Measurements from ENCODE around the gene CA5A. TPM values are rescaled to one million over a fixed set of nuclear protein-coding genes. Genes with fewer than 3 reads are reported as not detected.
"Not testable (repeated sequence)": the region's sequence is repeated elsewhere in the genome, so short reads cannot be mapped to it uniquely, and the experiment has no call there.

CA5A gene
- total and polyA plus RNA-seq, 11 donors = 0.08 to 0.44 (median 0.25) TPM; not detected in 8

- ATAC-seq (peak; percentile 93 to 96 (median 94)), DNase-seq (peak; percentile 84 to 94 (median 90))
- H3K9me3 ChIP-seq; intact Hi-C loops (cut with DNase I); H3K36me3 ChIP-seq; H3K27me3 ChIP-seq: not testable (repeated sequence)
- peak overlapping the region in 1 of 12 donors; percentile 15 for H3K4me3 ChIP-seq
- 23 to 43% (median 29%) methylated on average over 21 to 23 of the region's 23 CpGs for WGBS, 4 donors
- peaks cover 0 to 19% (median 8%) of the 10 kb centered on the region in 12 donors for H3K4me1 ChIP-seq
- H3K27ac ChIP-seq = peak overlapping the region in 10 of 12 donors; percentile 37 to 89 (median 81)
These were observed 25.1 kb downstream of the CA5A start for GRCh38 chr16:87911106-87911763.

GRCh38 chr16:87909203-87909935 is 27.0 kb downstream of the CA5A start:
- peak; percentile 59 to 85 (median 72) for DNase-seq
- intact Hi-C loops (cut with DNase I) = loop anchor here in 6 of 10 donors (1.0 to 10.0 kb wide), 9 partner anchors 37 to 135 kb away; no protein-coding TSS in a partner anchor
- peaks cover 0 to 19% (median 8%) of the 10 kb centered on the region in 12 donors for H3K4me1 ChIP-seq
- not testable (repeated sequence) for H3K27ac ChIP-seq, H3K27me3 ChIP-seq, H3K4me3 ChIP-seq, H3K36me3 ChIP-seq, H3K9me3 ChIP-seq
- peak in 3 of 4 donors; percentile 17 to 36 (median 19) for ATAC-seq
- TF ChIP-seq, protein P1, sequence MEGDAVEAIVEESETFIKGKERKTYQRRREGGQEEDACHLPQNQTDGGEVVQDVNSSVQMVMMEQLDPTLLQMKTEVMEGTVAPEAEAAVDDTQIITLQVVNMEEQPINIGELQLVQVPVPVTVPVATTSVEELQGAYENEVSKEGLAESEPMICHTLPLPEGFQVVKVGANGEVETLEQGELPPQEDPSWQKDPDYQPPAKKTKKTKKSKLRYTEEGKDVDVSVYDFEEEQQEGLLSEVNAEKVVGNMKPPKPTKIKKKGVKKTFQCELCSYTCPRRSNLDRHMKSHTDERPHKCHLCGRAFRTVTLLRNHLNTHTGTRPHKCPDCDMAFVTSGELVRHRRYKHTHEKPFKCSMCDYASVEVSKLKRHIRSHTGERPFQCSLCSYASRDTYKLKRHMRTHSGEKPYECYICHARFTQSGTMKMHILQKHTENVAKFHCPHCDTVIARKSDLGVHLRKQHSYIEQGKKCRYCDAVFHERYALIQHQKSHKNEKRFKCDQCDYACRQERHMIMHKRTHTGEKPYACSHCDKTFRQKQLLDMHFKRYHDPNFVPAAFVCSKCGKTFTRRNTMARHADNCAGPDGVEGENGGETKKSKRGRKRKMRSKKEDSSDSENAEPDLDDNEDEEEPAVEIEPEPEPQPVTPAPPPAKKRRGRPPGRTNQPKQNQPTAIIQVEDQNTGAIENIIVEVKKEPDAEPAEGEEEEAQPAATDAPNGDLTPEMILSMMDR (IDR thresholded peaks at IDR 0.05) = peak; percentile 75 to 92 (median 86)
- 30 to 45% (median 34%) methylated on average over 28 to 36 of the region's 36 CpGs for WGBS, 4 donors

DNA sequence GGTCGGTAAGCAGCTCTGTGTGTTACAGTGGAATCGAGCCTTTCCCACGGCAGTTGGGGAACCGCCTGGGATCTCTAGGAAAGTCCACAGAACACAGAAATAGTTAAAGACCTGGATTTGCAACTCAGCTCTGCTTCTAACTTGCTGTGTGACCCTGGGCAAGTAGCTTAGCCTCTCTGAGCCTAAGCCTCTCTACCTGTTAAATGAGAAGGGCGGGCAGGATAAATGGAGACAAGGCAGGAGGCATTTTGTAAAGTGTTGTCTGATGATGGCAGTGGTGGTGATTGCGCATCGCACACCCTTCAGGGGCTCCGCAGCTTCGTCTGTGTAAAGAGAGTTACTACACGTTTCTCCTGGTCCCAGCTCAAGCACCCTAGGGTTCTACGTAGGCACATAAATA is 28.2 kb downstream of the CA5A start:
- H3K4me3 ChIP-seq, H3K36me3 ChIP-seq, DNase-seq, H3K27ac ChIP-seq, H3K27me3 ChIP-seq, H3K9me3 ChIP-seq, ATAC-seq: not testable (repeated sequence)
- 81 to 90% (median 87%) methylated on average over 11 of the region's 11 CpGs for WGBS, 4 donors
- H3K4me1 ChIP-seq = peaks cover 0 to 19% (median 8%) of the 10 kb centered on the region in 12 donors
- intact Hi-C loops (cut with DNase I) = loop anchor here in 6 of 10 donors (2.0 to 10.0 kb wide), 7 partner anchors 36 to 133 kb away; no protein-coding TSS in a partner anchor

GRCh38 chr16:87905521-87905920 is 30.8 kb downstream of the CA5A start:
- not testable (repeated sequence) for H3K27me3 ChIP-seq, H3K36me3 ChIP-seq, H3K4me1 ChIP-seq, ATAC-seq, H3K9me3 ChIP-seq, DNase-seq, H3K27ac ChIP-seq, H3K4me3 ChIP-seq
- intact Hi-C loops (cut with DNase I) = loop anchor here in 6 of 10 donors (5.0 to 10.0 kb wide), 6 partner anchors 33 to 131 kb away; no protein-coding TSS in a partner anchor
- 91 to 96% (median 92%) methylated on average over 7 of the region's 7 CpGs for WGBS, 4 donors

DNA sequence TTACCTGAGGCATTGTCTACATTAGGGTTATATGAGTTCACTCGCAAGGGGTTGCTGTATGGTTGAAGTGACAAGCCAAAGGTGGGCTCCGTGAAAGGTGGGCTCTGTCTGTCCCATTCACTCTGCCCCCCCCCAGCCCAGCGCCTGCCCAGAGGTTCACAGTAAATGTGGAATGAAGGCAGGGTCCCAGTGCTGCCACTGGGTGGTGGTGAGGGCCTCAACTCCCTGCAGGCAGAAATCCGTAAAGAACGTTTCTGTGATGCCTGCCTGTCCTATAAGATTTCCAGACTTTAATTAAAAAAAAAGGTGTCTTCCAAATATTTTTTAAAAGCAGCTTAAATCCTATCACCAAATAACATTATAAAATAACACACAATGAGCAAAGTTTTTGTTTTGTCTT is 31.4 kb downstream of the CA5A start:
- H3K4me1 ChIP-seq, H3K27ac ChIP-seq, H3K4me3 ChIP-seq, H3K36me3 ChIP-seq, DNase-seq, H3K9me3 ChIP-seq, H3K27me3 ChIP-seq, ATAC-seq: not testable (repeated sequence)
- WGBS, 4 donors = 70 to 79% (median 76%) methylated on average over 3 to 5 of the region's 5 CpGs
- intact Hi-C loops (cut with DNase I) = loop anchor here in 6 of 10 donors (5.0 to 10.0 kb wide), 6 partner anchors 33 to 130 kb away; no protein-coding TSS in a partner anchor

DNA sequence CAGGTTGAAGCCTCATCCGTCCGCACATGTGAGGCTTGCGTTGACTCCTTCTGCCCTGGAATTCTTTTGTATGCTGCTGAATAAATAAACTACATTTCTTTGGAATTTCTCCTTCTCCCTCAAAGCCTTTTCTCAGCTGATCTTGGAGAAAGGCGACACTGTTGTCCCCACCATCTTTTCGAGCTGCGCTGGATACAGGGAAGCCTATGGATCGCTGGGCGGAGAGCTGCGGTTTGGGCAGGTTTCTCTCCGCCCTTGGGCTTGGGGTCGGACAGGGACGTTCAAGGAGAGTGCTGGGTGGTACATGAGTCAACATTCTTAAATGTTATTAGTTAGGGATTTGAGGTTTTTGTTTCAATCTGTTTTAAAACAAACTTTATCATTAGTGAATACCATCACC is 35.8 kb downstream of the CA5A start:
- H3K9me3 ChIP-seq = not testable (repeated sequence)

More for the DNA sequence above, 35.8 kb downstream of the CA5A start:
- not testable (repeated sequence) for DNase-seq, ATAC-seq, H3K27ac ChIP-seq, H3K27me3 ChIP-seq, H3K4me3 ChIP-seq, H3K36me3 ChIP-seq
- intact Hi-C loops (cut with DNase I) = loop anchor here in 3 of 10 donors (10.0 kb wide), 3 partner anchors 46 to 126 kb away; no protein-coding TSS in a partner anchor
- peaks cover 0 to 25% (median 0%) of the 10 kb centered on the region in 12 donors for H3K4me1 ChIP-seq
- WGBS, 4 donors = 83 to 90% (median 85%) methylated on average over 12 of the region's 12 CpGs

Measured in heart left ventricle (tissue), 16 donors.